Tibial nerve (tissue), 4 donors: ENCODE measurements around the gene GPS1.

Source experiments
- CTCF ChIP-seq, 5 experiments: fragments of 200-600 bp in 3 of 5; fragments of 450-650 bp in 2 of 5; sonication (generic) in 3 of 5; IDR thresholded peaks; one replicate each; pipeline ENCODE4 v1.5.1; 2016 to 2019; ENCODE audit warnings: antibody characterized with exemption in 5 of 5, mild to moderate bottlenecking in 3 of 5, moderate library complexity in 2 of 5
- EP300 ChIP-seq, 2 donors: sonication (generic); formaldehyde crosslinking; IDR thresholded peaks; one replicate each; pipeline ENCODE4 v1.6.1; 2017; ENCODE audit warnings: antibody characterized with exemption in 2 of 2, mild to moderate bottlenecking in 1 of 2

- TF ChIP-seq CTCF (IDR thresholded peaks at IDR 0.05) (no peak), EP300 (IDR thresholded peaks at IDR 0.05) (no peak)
These were observed 7.7 kb downstream of the GPS1 start for GRCh38 chr17:82059272-82060000.
